ENCODE measurements around the gene WNT7B.

- TF ChIP-seq CTCF (IDR thresholded peaks at IDR 0.05) (no peak), POLR2A (IDR thresholded peaks at IDR 0.05) (no peak)
Observed at GRCh38 chr22:46001426-46002106, 24.6 kb upstream of the WNT7B start.
